Naive thymus-derived CD4-positive, alpha-beta T cell (primary cell): ENCODE measurements around the gene KIF20A. TPM values are rescaled to one million over a fixed set of nuclear protein-coding genes. Genes with fewer than 3 reads are reported as not detected.
"Not testable (repeated sequence)": the region's sequence is repeated elsewhere in the genome, so short reads cannot be mapped to it uniquely, and the experiment has no call there.

Experiments
- ATAC-seq: fragments of 150-1000 bp; cut with Tn5 transposase; 2 replicates; pipeline ENCODE4 v1.10.0; 2021; ENCODE audit warnings: mild to moderate bottlenecking, moderate library complexity
- CTCF ChIA-PET: fragments of 350-600 bp; sonication (Branson Sonifier 250); formaldehyde crosslinking; loops from one replicate; lab custom pipeline; 2021; ENCODE audit warnings: antibody characterized with exemption; lab: Charles Lee
- POLR2A ChIA-PET: fragments of 350-600 bp; sonication (Branson Sonifier 250); formaldehyde crosslinking; loops from one replicate; lab custom pipeline; 2021; ENCODE audit warnings: antibody characterized with exemption, inconsistent platforms; lab: Charles Lee
- DNase-seq, 9 donors: peaks; one replicate each; pipeline versions ENCODE4 v3.0.0 to v3.0.0-alpha.2; 2020 to 2022; ENCODE audit warnings: mixed read lengths in 1 of 9
- H3K27ac ChIP-seq: one replicate; pipeline ENCODE4 v1.7.0; 2013; ENCODE audit warnings: mild to moderate bottlenecking, low read depth, low read length, moderate library complexity
- H3K27me3 ChIP-seq, 2 donors: one replicate each; pipeline ENCODE4 v1.7.0; 2013; ENCODE audit warnings: low read length in 2 of 2, mild to moderate bottlenecking in 2 of 2, moderate library complexity in 2 of 2; ENCODE audit not compliant: control insufficient read depth in 2 of 2, insufficient read depth in 2 of 2
- H3K36me3 ChIP-seq, 3 experiments: 1 replicate in 2 of 3; 2 replicates in 1 of 3; pipeline ENCODE4 v1.7.0; 2013; ENCODE audit warnings: low read length in 3 of 3, mild to moderate bottlenecking in 3 of 3, moderate library complexity in 1 of 3; ENCODE audit not compliant: insufficient read depth in 3 of 3, control insufficient read depth in 2 of 3
- H3K4me1 ChIP-seq, 2 donors: one replicate each; pipeline ENCODE4 v1.7.0; 2013; ENCODE audit warnings: low read length in 2 of 2, mild to moderate bottlenecking in 2 of 2, moderate library complexity in 1 of 2; ENCODE audit not compliant: control insufficient read depth in 2 of 2, insufficient read depth in 2 of 2
- H3K4me3 ChIP-seq: 2 replicates; pipeline ENCODE4 v1.7.0; 2013; ENCODE audit warnings: mild to moderate bottlenecking, low read length
- H3K9me3 ChIP-seq, 3 experiments: 1 replicate in 2 of 3; 2 replicates in 1 of 3; pipeline ENCODE4 v1.7.0; 2013; ENCODE audit warnings: low read length in 3 of 3; ENCODE audit not compliant: control insufficient read depth in 2 of 3
- H3K27ac Mint-ChIP-seq, 9 donors: one replicate each; pipeline ENCODE4 v1.8.0; 2020 to 2022; ENCODE audit warnings: mixed read lengths in 9 of 9, mild to moderate bottlenecking in 8 of 9, moderate library complexity in 5 of 9, inconsistent platforms in 2 of 9
- H3K27me3 Mint-ChIP-seq, 5 donors: one replicate each; pipeline ENCODE4 v1.8.0; 2021 to 2022; ENCODE audit warnings: mixed read lengths in 5 of 5, mild to moderate bottlenecking in 1 of 5
- H3K36me3 Mint-ChIP-seq, 5 donors: one replicate each; pipeline ENCODE4 v1.8.0; 2020 to 2022; ENCODE audit warnings: mixed read lengths in 5 of 5, mild to moderate bottlenecking in 3 of 5, inconsistent platforms in 1 of 5
- H3K4me1 Mint-ChIP-seq, 7 donors: one replicate each; pipeline ENCODE4 v1.8.0; 2020 to 2022; ENCODE audit warnings: mixed read lengths in 7 of 7, mild to moderate bottlenecking in 3 of 7, inconsistent platforms in 1 of 7
- H3K4me3 Mint-ChIP-seq, 10 donors: one replicate each; pipeline ENCODE4 v1.8.0; 2020 to 2022; ENCODE audit warnings: mild to moderate bottlenecking in 10 of 10, mixed read lengths in 10 of 10, moderate library complexity in 6 of 10, inconsistent platforms in 2 of 10
- H3K9me3 Mint-ChIP-seq, 11 donors: one replicate each; pipeline ENCODE4 v1.8.0; 2020 to 2022; ENCODE audit warnings: mixed read lengths in 11 of 11, mild to moderate bottlenecking in 4 of 11, inconsistent platforms in 1 of 11, moderate library complexity in 1 of 11
- intact Hi-C, 2 donors: fragments of 100-400 bp; cut with micrococcal nuclease; formaldehyde crosslinking; loops; one replicate each; pipeline ENCODE4 v1.15.1; 2023
- polyA plus RNA-seq, 2 donors: library from polyadenylated mRNA; unstranded; fragments of 300-500 nt; fragmentation: Illumina TruSeq; gene quantifications; one replicate each; pipeline ENCODE4 v1.2.3, GENCODE V29; 2021
- total RNA-seq, 6 experiments: library from RNA in 5 of 6; stranded (reverse) in 5 of 6; gene quantifications; 1 replicate in 5 of 6; 2 replicates in 1 of 6; pipeline ENCODE4 v1.2.3 and lab custom pipeline; 2021 to 2026

KIF20A gene
- total and polyA plus RNA-seq, 7 experiments from 2014 or later, result 0.29 to 34.1 TPM; not detected in 5

DNA sequence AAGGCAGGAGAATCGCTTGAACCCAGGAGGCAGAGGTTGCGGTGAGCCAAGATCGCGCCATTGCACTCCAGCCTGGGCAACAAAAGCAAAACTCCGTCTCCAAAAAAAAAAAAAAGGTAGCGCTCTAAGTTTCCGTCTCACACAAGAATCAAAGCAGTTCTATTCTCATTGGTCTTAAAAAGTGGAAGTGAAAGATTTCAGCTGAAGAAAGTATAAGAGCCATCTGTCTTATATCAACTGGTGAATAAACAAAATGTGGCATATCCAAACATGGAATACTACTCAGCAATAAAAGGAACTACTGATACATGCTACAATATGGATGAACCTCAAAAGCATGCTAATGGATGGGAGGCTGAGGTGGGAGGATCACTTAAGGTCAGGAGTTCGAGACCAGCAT lies 14.9 kb downstream of the KIF20A start:
- H3K27ac Mint-ChIP-seq, intact Hi-C loops, H3K27me3 Mint-ChIP-seq, H3K9me3 Mint-ChIP-seq, POLR2A ChIA-PET, H3K4me1 ChIP-seq, DNase-seq, H3K4me3 Mint-ChIP-seq, H3K27me3 ChIP-seq, ATAC-seq, H3K4me1 Mint-ChIP-seq, CTCF ChIA-PET, H3K9me3 ChIP-seq, H3K4me3 ChIP-seq, H3K27ac ChIP-seq: not testable (repeated sequence)
- H3K36me3 ChIP-seq, result peaks cover 15 to 61% (median 23%) of the 10 kb centered on the region in 3 experiments
- H3K36me3 Mint-ChIP-seq, result peaks cover 9 to 48% (median 13%) of the 10 kb centered on the region in 5 donors

DNA sequence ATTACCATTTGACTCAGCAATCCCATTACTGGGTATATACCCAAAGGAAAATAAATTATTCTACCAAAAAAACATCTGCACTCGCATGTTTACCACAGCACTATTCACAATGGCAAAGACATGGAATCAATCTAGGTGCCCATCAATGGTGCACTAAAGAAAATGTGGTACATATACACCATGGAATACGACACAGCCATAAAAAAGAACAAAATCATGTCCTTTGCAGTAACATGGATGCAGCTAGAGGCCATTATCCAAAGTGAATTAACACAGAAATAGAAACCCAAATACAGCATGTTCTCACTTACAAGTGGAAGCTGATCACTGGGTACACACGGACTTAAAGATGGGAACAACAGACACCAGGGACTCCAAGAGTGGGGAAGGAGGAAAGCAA lies 32.1 kb downstream of the KIF20A start:
- ATAC-seq (no peak), DNase-seq (no peak)
- H3K4me3 ChIP-seq, result no peak overlapping the region
- ChIA-PET POLR2A (interaction anchor here (1.2 kb wide), 1 partner anchor 143 kb away, joined by 3 read pairs; no protein-coding TSS in a partner anchor), CTCF (no interaction called here)
- H3K9me3 ChIP-seq, result no peaks in the 10 kb centered on the region
- no peaks in the 10 kb centered on the region for H3K27me3 Mint-ChIP-seq
- peak overlapping the region in 9 of 10 donors; percentile 29 to 92 (median 67) for H3K4me3 Mint-ChIP-seq
- peaks cover 17 to 37% (median 32%) of the 10 kb centered on the region in 7 donors for H3K4me1 Mint-ChIP-seq
- H3K4me1 ChIP-seq, result peaks cover 0 to 8% of the 10 kb centered on the region in 2 donors
- no peaks in the 10 kb centered on the region for H3K27me3 ChIP-seq
- H3K27ac Mint-ChIP-seq, result peak overlapping the region in 2 of 9 donors; percentile 49 to 76
- peaks cover 0 to 8% (median 5%) of the 10 kb centered on the region in 5 donors for H3K36me3 Mint-ChIP-seq
- intact Hi-C loops, result loop anchor here in 1 of 2 donors (10.0 kb wide), 1 partner anchor 456 kb away; the partner anchor contains the start of gene HNRNPA0
- no peaks in the 10 kb centered on the region for H3K9me3 Mint-ChIP-seq
- peaks cover 0 to 20% (median 5%) of the 10 kb centered on the region in 3 experiments for H3K36me3 ChIP-seq
- H3K27ac ChIP-seq, result no peak overlapping the region

DNA sequence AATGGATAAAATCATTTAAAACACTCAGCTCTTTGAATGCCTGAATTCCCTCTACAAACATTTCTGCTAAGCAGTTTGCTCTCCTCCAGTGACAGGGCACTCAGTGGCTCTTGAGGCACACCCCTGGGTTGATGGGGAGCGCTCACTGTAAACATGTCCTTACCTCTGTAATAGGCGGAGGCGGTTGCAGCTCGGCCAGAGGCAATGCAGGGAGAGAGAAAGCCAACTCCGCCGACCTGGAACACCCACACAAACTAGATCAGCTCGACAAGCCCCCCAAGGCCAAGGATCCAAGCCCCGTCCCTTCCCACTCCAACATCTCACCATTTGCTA lies 33.9 kb downstream of the KIF20A start:
- Histone ChIP-seq H3K27ac (peak overlapping the region; percentile 91), H3K27me3 (no peaks in the 10 kb centered on the region), H3K36me3 (peaks cover 0 to 16% (median 0%) of the 10 kb centered on the region in 3 experiments), H3K9me3 (no peaks in the 10 kb centered on the region), H3K4me3 (peak overlapping the region; percentile 97), H3K4me1 (peaks cover 0 to 8% of the 10 kb centered on the region in 2 donors)
- ChIA-PET CTCF (interaction anchor here (0.8 to 1.0 kb wide), 2 partner anchors 119 to 139 kb away, joined by 3 read pairs; partner anchors contain the start of gene CDC25C), POLR2A (interaction anchor here (0.6 to 2.1 kb wide), 8 partner anchors 11 to 141 kb away, joined by 3 to 7 read pairs (median 4); partner anchors contain the start of genes FAM53C and KIF20A)
- H3K4me1 Mint-ChIP-seq, result peaks cover 17 to 37% (median 32%) of the 10 kb centered on the region in 7 donors
- no peaks in the 10 kb centered on the region for H3K9me3 Mint-ChIP-seq
- ATAC-seq (peak; percentile 28), DNase-seq (peak in 1 of 9 donors; percentile 9)
- peak overlapping the region; percentile 95 to 98 (median 96) for H3K27ac Mint-ChIP-seq
- peak overlapping the region; percentile 92 to 99 (median 98) for H3K4me3 Mint-ChIP-seq
- peaks cover 0 to 8% (median 5%) of the 10 kb centered on the region in 5 donors for H3K36me3 Mint-ChIP-seq
- no peaks in the 10 kb centered on the region for H3K27me3 Mint-ChIP-seq
- intact Hi-C loops, result loop anchor here (1.0 to 10.0 kb wide), 13 partner anchors 34 to 458 kb away; partner anchors contain the start of genes BRD8 (in 2 of the 2), CDC25C (in 2 of the 2), HNRNPA0 (in 2 of the 2) and EGR1 (in 1 of the 2)

DNA sequence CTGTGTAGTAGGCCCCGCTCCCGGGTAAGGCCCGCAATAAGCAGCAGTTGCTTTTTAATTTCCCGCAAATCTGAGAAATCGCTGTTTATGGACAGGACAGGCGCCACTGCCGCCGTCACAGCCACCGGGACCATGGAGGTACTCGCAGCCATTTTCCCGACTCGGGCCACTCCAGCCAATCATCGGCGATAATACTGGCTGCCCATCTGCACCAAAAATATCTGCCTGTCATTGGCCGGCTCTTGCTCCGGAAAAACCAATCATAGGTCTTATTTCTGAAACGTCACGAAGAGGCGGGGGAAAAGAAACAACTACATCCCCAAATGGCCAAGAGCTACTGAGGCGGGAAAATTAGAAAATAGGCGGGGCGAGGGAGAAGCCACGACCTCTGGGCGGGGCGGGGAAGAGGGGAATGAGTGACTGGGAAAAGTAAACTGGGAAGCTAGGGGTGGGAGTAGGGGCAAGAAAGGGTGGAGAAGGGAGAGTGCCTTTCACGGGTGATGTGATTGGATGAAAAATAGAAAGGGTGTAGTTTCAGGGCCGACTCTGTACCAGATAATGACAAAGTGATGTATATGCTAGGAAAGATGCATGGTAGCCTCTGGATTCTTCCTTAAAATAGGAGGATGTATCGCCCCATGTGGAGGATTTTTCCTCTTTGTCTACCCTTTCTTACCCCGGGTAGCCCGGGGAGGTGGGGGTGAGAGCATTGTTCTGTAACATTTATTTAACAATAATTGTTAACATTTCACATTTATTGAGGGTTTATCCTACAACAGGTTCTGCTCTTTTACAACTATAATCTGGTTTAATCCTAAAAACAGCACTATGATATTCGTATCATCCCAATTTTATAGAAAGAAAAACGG lies 34.5 kb downstream of the KIF20A start, which contains the start of gene CDC23:
Gene CDC23 (minus strand): TSS at position 163 of the 869 bp plus-strand sequence. CDS start 11 bp downstream, at position 152.
- H3K4me1 ChIP-seq, result peaks cover 0 to 8% of the 10 kb centered on the region in 2 donors
- Mint-ChIP-seq H3K9me3 (no peaks in the 10 kb centered on the region), H3K27ac (peak within 1 kb of the TSS; percentile 95 to 98 (median 96)), H3K4me3 (peak within 1 kb of the TSS; percentile 92 to 99 (median 98)), H3K27me3 (no peaks in the 10 kb centered on the region), H3K4me1 (peaks cover 14 to 32% (median 27%) of the 10 kb centered on the region in 7 donors), H3K36me3 (peaks cover 0 to 5% (median 1%) of the 10 kb centered on the region in 5 donors)
- no peaks in the 10 kb centered on the region for H3K27me3 ChIP-seq
- H3K36me3 ChIP-seq, result peaks cover 0 to 13% (median 0%) of the 10 kb centered on the region in 3 experiments
- CTCF ChIA-PET, result interaction anchor here (0.8 to 1.0 kb wide), 2 partner anchors 118 to 139 kb away, joined by 3 read pairs; partner anchors contain the start of gene CDC25C
- peak; percentile 65 to 95 (median 92) for DNase-seq
- POLR2A ChIA-PET, result interaction anchor here (0.6 to 2.1 kb wide), 10 partner anchors 12 to 277 kb away, joined by 3 to 7 read pairs (median 4); partner anchors contain the start of genes FAM53C and KIF20A
- H3K27ac ChIP-seq, result peak within 1 kb of the TSS; percentile 91
- H3K4me3 ChIP-seq, result peak within 1 kb of the TSS; percentile 97
- intact Hi-C loops, result loop anchor here (1.0 to 10.0 kb wide), 13 partner anchors 35 to 459 kb away; partner anchors contain the start of genes BRD8 (in 2 of the 2), CDC25C (in 2 of the 2), HNRNPA0 (in 2 of the 2) and EGR1 (in 1 of the 2)
- H3K9me3 ChIP-seq, result no peaks in the 10 kb centered on the region
- peak; percentile 98 for ATAC-seq

DNA sequence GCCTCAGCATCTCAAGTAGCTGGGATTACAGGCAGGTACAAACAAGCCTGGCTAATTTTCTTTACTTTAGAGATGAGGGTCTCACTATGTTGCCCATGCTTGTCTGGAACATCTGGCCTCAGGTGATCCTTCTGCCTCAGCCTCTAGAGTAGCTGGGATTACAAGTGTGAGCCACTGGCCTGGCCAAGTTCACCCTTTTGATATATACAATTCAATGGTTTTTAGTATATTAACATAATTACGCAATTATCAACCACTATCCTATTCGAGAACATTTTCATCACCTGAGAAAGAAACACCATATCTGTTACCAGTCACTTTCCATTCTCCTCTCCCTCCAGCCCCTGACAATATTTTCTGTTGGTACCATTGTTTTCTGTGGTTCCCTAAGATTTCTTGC lies 37.9 kb downstream of the KIF20A start:
- H3K27ac ChIP-seq, result no peak overlapping the region
- H3K4me3 Mint-ChIP-seq, result no peak overlapping the region
- H3K36me3 Mint-ChIP-seq, result peaks cover 0 to 2% (median 0%) of the 10 kb centered on the region in 5 donors
- H3K27ac Mint-ChIP-seq, result no peak overlapping the region
- H3K27me3 ChIP-seq, result peaks cover 0 to 4% of the 10 kb centered on the region in 2 donors
- H3K4me3 ChIP-seq, result no peak overlapping the region
- peaks cover 0 to 5% (median 0%) of the 10 kb centered on the region in 3 experiments for H3K36me3 ChIP-seq
- DNase-seq (no peak), ATAC-seq (no peak)
- POLR2A ChIA-PET, result no interaction called here
- H3K9me3 ChIP-seq, result no peaks in the 10 kb centered on the region
- peaks cover 0 to 3% of the 10 kb centered on the region in 2 donors for H3K4me1 ChIP-seq
- H3K27me3 Mint-ChIP-seq, result peaks cover 0 to 9% (median 3%) of the 10 kb centered on the region in 5 donors
- peaks cover 0 to 1% (median 0%) of the 10 kb centered on the region in 11 donors for H3K9me3 Mint-ChIP-seq
- H3K4me1 Mint-ChIP-seq, result peaks cover 7 to 19% (median 16%) of the 10 kb centered on the region in 7 donors
- intact Hi-C loops, result loop anchor here in 1 of 2 donors (10.0 kb wide), 1 partner anchor 462 kb away; the partner anchor contains the start of gene HNRNPA0
- CTCF ChIA-PET, result interaction anchor here (0.7 kb wide), 1 partner anchor 21 kb away, joined by 5 read pairs; no protein-coding TSS in a partner anchor

DNA sequence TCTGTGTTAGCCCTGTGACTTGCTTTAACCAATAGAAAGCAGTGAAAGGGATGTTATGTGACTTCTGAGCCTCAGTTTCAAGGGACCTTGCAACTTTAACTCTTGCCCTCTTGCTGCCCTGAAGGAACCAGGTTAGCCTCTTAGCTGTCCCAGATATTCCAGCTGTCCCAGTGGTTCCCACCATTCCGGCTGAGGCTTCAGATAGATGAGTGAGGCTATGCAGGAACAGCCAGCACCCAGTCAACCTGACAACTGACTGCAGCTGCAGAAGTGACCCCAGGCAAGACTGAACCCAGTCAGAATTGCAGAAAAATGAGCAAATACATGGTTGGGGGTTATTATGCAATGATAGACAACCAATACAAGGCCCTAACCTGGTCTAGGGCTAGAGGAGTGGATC lies 44.6 kb downstream of the KIF20A start:
- no peaks in the 10 kb centered on the region for H3K36me3 ChIP-seq
- CTCF ChIA-PET, result interaction anchor here (1.2 kb wide), 1 partner anchor 128 kb away, joined by 3 read pairs; no protein-coding TSS in a partner anchor
- H3K27ac ChIP-seq, result no peak overlapping the region
- peaks cover 0 to 4% (median 0%) of the 10 kb centered on the region in 5 donors for H3K36me3 Mint-ChIP-seq
- H3K4me1 ChIP-seq, result no peaks in the 10 kb centered on the region
- H3K9me3 ChIP-seq, result peaks cover 0 to 3% (median 0%) of the 10 kb centered on the region in 3 experiments
- no peak overlapping the region for H3K4me3 Mint-ChIP-seq
- POLR2A ChIA-PET, result no interaction called here
- H3K9me3 Mint-ChIP-seq, result peaks cover 3 to 14% (median 6%) of the 10 kb centered on the region in 11 donors
- H3K27ac Mint-ChIP-seq, result no peak overlapping the region
- no peak overlapping the region for H3K4me3 ChIP-seq
- DNase-seq, result no peak
- H3K27me3 ChIP-seq, result peaks cover 0 to 4% of the 10 kb centered on the region in 2 donors
- H3K4me1 Mint-ChIP-seq, result peaks cover 0 to 7% (median 5%) of the 10 kb centered on the region in 7 donors
- peaks cover 9 to 29% (median 10%) of the 10 kb centered on the region in 5 donors for H3K27me3 Mint-ChIP-seq
- ATAC-seq, result no peak
- intact Hi-C loops, result no loop called here
